ENCODE measurements around the gene GPR157.

GPR157 gene

DNA sequence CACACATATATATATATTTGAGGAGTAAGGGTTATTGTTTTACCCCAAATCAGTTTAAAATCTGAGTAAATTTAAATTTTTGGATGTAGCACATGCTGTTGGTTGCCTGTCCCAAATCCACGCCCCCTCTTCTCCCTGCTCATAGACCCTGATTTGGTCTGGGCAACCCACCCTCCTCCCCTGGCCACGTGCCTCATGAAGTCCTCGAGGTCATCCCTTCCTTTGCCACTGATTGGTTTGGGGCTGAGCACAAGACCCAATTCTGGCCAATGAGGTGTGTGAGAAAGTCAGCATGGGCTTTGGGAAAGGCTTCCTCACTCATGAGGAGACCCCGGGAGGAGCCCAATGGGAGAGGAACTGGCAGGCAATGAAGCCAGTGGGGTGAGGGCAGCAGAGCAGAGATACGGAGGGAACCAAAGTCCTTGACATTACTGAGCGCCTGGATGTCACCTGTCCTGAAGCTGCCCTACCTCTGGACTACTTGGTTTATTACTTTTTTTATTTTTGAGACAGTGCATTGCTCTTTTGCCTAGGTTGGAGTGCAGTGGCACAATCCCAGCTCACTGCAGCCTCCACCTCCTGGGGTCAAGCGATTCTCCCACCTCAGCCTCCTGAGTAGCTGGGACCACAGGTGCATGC is 31.3 kb upstream of the GPR157 start:
- TF ChIP-seq EP300 (IDR thresholded peaks at IDR 0.05; ENCODE audit: borderline replicate concordance): no peak
- no peak for TF ChIP-seq ZBTB7A (IDR thresholded peaks at IDR 0.05; ENCODE audit: low read depth)
- TF ChIP-seq, protein P1, sequence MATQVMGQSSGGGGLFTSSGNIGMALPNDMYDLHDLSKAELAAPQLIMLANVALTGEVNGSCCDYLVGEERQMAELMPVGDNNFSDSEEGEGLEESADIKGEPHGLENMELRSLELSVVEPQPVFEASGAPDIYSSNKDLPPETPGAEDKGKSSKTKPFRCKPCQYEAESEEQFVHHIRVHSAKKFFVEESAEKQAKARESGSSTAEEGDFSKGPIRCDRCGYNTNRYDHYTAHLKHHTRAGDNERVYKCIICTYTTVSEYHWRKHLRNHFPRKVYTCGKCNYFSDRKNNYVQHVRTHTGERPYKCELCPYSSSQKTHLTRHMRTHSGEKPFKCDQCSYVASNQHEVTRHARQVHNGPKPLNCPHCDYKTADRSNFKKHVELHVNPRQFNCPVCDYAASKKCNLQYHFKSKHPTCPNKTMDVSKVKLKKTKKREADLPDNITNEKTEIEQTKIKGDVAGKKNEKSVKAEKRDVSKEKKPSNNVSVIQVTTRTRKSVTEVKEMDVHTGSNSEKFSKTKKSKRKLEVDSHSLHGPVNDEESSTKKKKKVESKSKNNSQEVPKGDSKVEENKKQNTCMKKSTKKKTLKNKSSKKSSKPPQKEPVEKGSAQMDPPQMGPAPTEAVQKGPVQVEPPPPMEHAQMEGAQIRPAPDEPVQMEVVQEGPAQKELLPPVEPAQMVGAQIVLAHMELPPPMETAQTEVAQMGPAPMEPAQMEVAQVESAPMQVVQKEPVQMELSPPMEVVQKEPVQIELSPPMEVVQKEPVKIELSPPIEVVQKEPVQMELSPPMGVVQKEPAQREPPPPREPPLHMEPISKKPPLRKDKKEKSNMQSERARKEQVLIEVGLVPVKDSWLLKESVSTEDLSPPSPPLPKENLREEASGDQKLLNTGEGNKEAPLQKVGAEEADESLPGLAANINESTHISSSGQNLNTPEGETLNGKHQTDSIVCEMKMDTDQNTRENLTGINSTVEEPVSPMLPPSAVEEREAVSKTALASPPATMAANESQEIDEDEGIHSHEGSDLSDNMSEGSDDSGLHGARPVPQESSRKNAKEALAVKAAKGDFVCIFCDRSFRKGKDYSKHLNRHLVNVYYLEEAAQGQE (IDR thresholded peaks at IDR 0.05; ENCODE audit: low read depth): no peak
- TF ChIP-seq TEAD4 (IDR thresholded peaks at IDR 0.05): no peak

DNA sequence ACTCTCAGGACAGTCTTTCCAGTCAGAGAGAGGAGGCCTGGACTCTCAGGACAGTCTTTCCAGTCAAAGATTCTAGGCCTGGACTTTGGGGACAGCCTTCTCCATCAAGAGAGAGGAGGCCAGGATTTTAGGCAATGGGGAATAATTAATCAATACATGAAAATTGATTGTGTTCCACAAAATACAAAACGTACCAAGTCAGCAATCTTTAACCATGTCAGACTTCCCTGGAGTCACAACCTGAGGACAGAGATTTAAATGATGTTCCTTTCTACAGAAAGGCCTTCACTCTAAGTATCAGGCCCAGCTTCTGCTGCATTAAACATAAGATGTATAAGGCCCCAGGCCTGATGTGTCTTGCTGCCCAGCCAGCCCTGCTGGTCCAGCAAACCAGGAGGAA is 27.0 kb upstream of the GPR157 start:
- no peak for TF ChIP-seq YY1 (IDR thresholded peaks at IDR 0.05; ENCODE audit: low read depth)
- TF ChIP-seq, protein P1 (IDR thresholded peaks at IDR 0.05; ENCODE audit: low read depth): no peak
- TF ChIP-seq EGR1 (IDR thresholded peaks at IDR 0.05): no peak
- no peak for TF ChIP-seq NFIC (IDR thresholded peaks at IDR 0.05)
- TF ChIP-seq RAD21 (IDR thresholded peaks at IDR 0.05; ENCODE audit: low read depth): no peak
- no peak for TF ChIP-seq TAF1 (IDR thresholded peaks at IDR 0.05; ENCODE audit: low read depth)
- no peak for TF ChIP-seq EP300 (IDR thresholded peaks at IDR 0.05; ENCODE audit: borderline replicate concordance)
- no peak for TF ChIP-seq CREB1 (IDR thresholded peaks at IDR 0.05; ENCODE audit: low read depth)
- no peak for TF ChIP-seq TCF12 (IDR thresholded peaks at IDR 0.05; ENCODE audit: low read depth)
- TF ChIP-seq, protein P2, sequence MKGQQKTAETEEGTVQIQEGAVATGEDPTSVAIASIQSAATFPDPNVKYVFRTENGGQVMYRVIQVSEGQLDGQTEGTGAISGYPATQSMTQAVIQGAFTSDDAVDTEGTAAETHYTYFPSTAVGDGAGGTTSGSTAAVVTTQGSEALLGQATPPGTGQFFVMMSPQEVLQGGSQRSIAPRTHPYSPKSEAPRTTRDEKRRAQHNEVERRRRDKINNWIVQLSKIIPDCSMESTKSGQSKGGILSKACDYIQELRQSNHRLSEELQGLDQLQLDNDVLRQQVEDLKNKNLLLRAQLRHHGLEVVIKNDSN (IDR thresholded peaks at IDR 0.05): no peak
- TF ChIP-seq, protein P3, sequence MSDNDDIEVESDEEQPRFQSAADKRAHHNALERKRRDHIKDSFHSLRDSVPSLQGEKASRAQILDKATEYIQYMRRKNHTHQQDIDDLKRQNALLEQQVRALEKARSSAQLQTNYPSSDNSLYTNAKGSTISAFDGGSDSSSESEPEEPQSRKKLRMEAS (IDR thresholded peaks at IDR 0.05): no peak
- TF ChIP-seq TEAD4 (IDR thresholded peaks at IDR 0.05): no peak
- no peak for TF ChIP-seq FOXM1 (IDR thresholded peaks at IDR 0.05; ENCODE audit: borderline replicate concordance, low read depth)
- no peak for TF ChIP-seq ZBTB7A (IDR thresholded peaks at IDR 0.05; ENCODE audit: low read depth)
- TF ChIP-seq CEBPB (IDR thresholded peaks at IDR 0.05): no peak

DNA sequence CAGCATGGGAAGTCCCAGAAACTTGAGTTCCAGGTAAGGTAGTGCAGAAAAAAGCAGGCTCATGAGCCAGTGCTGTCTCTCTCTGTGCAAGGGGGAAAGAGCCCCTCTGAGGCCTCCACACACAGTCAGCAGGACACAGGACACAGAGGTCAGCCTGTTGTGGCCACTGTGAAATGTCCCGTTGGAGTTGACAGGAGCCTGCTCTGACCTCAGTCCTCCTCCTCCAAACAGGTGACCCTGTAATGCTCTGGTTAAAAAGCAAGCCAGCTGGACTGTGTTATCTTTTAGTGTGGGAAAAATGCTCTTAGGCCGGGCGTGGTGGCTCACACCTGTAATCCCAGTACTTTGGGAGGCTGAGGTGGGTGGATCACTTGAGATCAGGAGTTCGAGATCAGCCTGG is 24.2 kb upstream of the GPR157 start:
- no peak for TF ChIP-seq TAF1 (IDR thresholded peaks at IDR 0.05; ENCODE audit: low read depth)
- TF ChIP-seq, protein P1 (IDR thresholded peaks at IDR 0.05; ENCODE audit: low read depth): no peak
- TF ChIP-seq, protein P2 (IDR thresholded peaks at IDR 0.05): no peak
- no peak for TF ChIP-seq ZBTB7A (IDR thresholded peaks at IDR 0.05; ENCODE audit: low read depth)
- TF ChIP-seq CEBPB (IDR thresholded peaks at IDR 0.05): no peak
- no peak for TF ChIP-seq EGR1 (IDR thresholded peaks at IDR 0.05)
- TF ChIP-seq TCF12 (IDR thresholded peaks at IDR 0.05; ENCODE audit: low read depth): no peak
- no peak for TF ChIP-seq CREB1 (IDR thresholded peaks at IDR 0.05; ENCODE audit: low read depth)
- no peak for TF ChIP-seq FOXM1 (IDR thresholded peaks at IDR 0.05; ENCODE audit: borderline replicate concordance, low read depth)
- TF ChIP-seq RAD21 (IDR thresholded peaks at IDR 0.05; ENCODE audit: low read depth): no peak
- TF ChIP-seq YY1 (IDR thresholded peaks at IDR 0.05; ENCODE audit: low read depth): no peak
- no peak for TF ChIP-seq NFIC (IDR thresholded peaks at IDR 0.05)
- no peak for TF ChIP-seq TEAD4 (IDR thresholded peaks at IDR 0.05)
- TF ChIP-seq, protein P3 (IDR thresholded peaks at IDR 0.05): no peak
- TF ChIP-seq EP300 (IDR thresholded peaks at IDR 0.05; ENCODE audit: borderline replicate concordance): no peak

DNA sequence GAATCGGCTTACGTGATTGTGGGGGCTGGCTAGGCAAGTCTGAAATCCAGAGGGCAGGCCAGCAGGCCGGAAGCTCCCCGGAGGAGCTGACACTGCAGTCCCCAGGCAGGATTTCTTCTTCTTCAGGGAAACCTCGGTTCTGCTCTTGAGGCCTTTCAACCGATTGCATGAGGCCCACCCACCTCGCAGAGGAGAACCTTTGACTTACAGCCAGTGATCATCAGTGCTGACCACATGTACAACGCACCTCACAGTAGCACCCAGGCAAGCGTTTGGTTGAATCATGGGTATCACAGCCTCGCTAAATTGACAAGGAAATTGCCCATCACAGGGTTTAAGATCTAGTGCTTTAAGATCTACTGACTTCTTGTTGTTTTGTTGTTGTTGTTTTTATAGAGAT is 23.6 kb upstream of the GPR157 start:
- TF ChIP-seq NFIC (IDR thresholded peaks at IDR 0.05): no peak
- TF ChIP-seq FOXM1 (IDR thresholded peaks at IDR 0.05; ENCODE audit: borderline replicate concordance, low read depth): no peak
- no peak for TF ChIP-seq TEAD4 (IDR thresholded peaks at IDR 0.05)
- TF ChIP-seq, protein P2 (IDR thresholded peaks at IDR 0.05): no peak
- TF ChIP-seq RAD21 (IDR thresholded peaks at IDR 0.05; ENCODE audit: low read depth): no peak
- TF ChIP-seq TAF1 (IDR thresholded peaks at IDR 0.05; ENCODE audit: low read depth): no peak
- no peak for TF ChIP-seq YY1 (IDR thresholded peaks at IDR 0.05; ENCODE audit: low read depth)
- TF ChIP-seq, protein P1 (IDR thresholded peaks at IDR 0.05; ENCODE audit: low read depth): no peak
- no peak for TF ChIP-seq ZBTB7A (IDR thresholded peaks at IDR 0.05; ENCODE audit: low read depth)

All from Ishikawa (cell line).